ENCODE results near the gene KLHL6. TPM values are rescaled to one million over a fixed set of nuclear protein-coding genes. Genes with fewer than 3 reads are reported as not detected.
"Not testable (repeated sequence)": the region's sequence is repeated elsewhere in the genome, so short reads cannot be mapped to it uniquely, and the experiment has no call there.

The KLHL6 gene
- total RNA-seq, 1 experiment from 2014 or later: not detected

GRCh38 chr3:183481582-183481981 lies 73.9 kb downstream of the KLHL6 start:
- Histone ChIP-seq H3K4me1 (peaks cover 15% of the 10 kb centered on the region), H3K27me3 (no peaks in the 10 kb centered on the region), H3K9me3 (replicated peaks) (no peaks in the 10 kb centered on the region), H3K36me3 (no peaks in the 10 kb centered on the region), H3K27ac (no peak overlapping the region), H3K4me3 (no peak overlapping the region)
- DNase-seq: no peak

- H3K27me3 ChIP-seq: no peaks in the 10 kb centered on the region
- no peak for DNase-seq
- H3K27ac ChIP-seq: peak overlapping the region; percentile 31
- peak overlapping the region; percentile 33 for H3K4me3 ChIP-seq
- peaks cover 15% of the 10 kb centered on the region for H3K4me1 ChIP-seq
- H3K9me3 ChIP-seq (replicated peaks): no peaks in the 10 kb centered on the region
- H3K36me3 ChIP-seq: no peaks in the 10 kb centered on the region
These were observed 77.0 kb downstream of the KLHL6 start for GRCh38 chr3:183478501-183478900.

- H3K9me3 ChIP-seq (replicated peaks): no peaks in the 10 kb centered on the region
- no peaks in the 10 kb centered on the region for H3K36me3 ChIP-seq
- peaks cover 15% of the 10 kb centered on the region for H3K4me1 ChIP-seq
- H3K4me3 ChIP-seq: peak overlapping the region; percentile 33
- H3K27me3 ChIP-seq: no peaks in the 10 kb centered on the region
- DNase-seq: peak; percentile 72 to 80
- peak overlapping the region; percentile 31 for H3K27ac ChIP-seq
These were observed 77.6 kb downstream of the KLHL6 start for GRCh38 chr3:183477801-183478456.

- DNase-seq; H3K4me3 ChIP-seq; H3K27me3 ChIP-seq; H3K9me3 ChIP-seq (replicated peaks); H3K36me3 ChIP-seq; H3K27ac ChIP-seq: not testable (repeated sequence)
- H3K4me1 ChIP-seq: peaks cover 15% of the 10 kb centered on the region
These were observed 79.7 kb downstream of the KLHL6 start for GRCh38 chr3:183475764-183476162.

GRCh38 chr3:183475016-183475763 lies 80.3 kb downstream of the KLHL6 start:
- DNase-seq: no peak
- H3K36me3 ChIP-seq: no peaks in the 10 kb centered on the region

GRCh38 chr3:183473969-183474368 lies 81.5 kb downstream of the KLHL6 start:
- Histone ChIP-seq H3K27me3 (no peaks in the 10 kb centered on the region), H3K36me3 (no peaks in the 10 kb centered on the region), H3K9me3 (replicated peaks) (no peaks in the 10 kb centered on the region), H3K4me3 (no peak overlapping the region), H3K27ac (no peak overlapping the region), H3K4me1 (peaks cover 8% of the 10 kb centered on the region; the same call in 1 of the 2 replicates)
- no peak for DNase-seq

More at GRCh38 chr3:183475016-183475763, 80.3 kb downstream of the KLHL6 start:
- Histone ChIP-seq H3K27me3 (no peaks in the 10 kb centered on the region), H3K27ac (no peak overlapping the region), H3K4me1 (peaks cover 15% of the 10 kb centered on the region), H3K9me3 (replicated peaks) (no peaks in the 10 kb centered on the region), H3K4me3 (no peak overlapping the region)

GRCh38 chr3:183472155-183472554 lies 83.4 kb downstream of the KLHL6 start:
- H3K4me1 ChIP-seq: peaks cover 2% of the 10 kb centered on the region; the same call in 1 of the 2 replicates
- H3K36me3 ChIP-seq: no peaks in the 10 kb centered on the region
- H3K4me3 ChIP-seq: no peak overlapping the region
- no peak overlapping the region for H3K27ac ChIP-seq
- H3K27me3 ChIP-seq: no peaks in the 10 kb centered on the region
- DNase-seq: no peak
- H3K9me3 ChIP-seq (replicated peaks): no peaks in the 10 kb centered on the region

- Histone ChIP-seq H3K27me3 (no peaks in the 10 kb centered on the region), H3K9me3 (replicated peaks) (no peaks in the 10 kb centered on the region), H3K36me3 (no peaks in the 10 kb centered on the region), H3K27ac (no peak overlapping the region), H3K4me1 (peaks cover 6% of the 10 kb centered on the region; the same call in 1 of the 2 replicates), H3K4me3 (no peak overlapping the region)
- no peak for DNase-seq
These were observed 87.1 kb downstream of the KLHL6 start for GRCh38 chr3:183468424-183468823.

GRCh38 chr3:183466575-183466974 lies 88.9 kb downstream of the KLHL6 start:
- no peak overlapping the region for H3K27ac ChIP-seq
- no peak for DNase-seq
- no peaks in the 10 kb centered on the region for H3K9me3 ChIP-seq (replicated peaks)
- H3K27me3 ChIP-seq: no peaks in the 10 kb centered on the region
- no peak overlapping the region for H3K4me3 ChIP-seq
- no peaks in the 10 kb centered on the region for H3K36me3 ChIP-seq
- H3K4me1 ChIP-seq: peaks cover 6% of the 10 kb centered on the region; the same call in 1 of the 2 replicates

GRCh38 chr3:183465710-183466109 lies 89.8 kb downstream of the KLHL6 start:
- H3K36me3 ChIP-seq; H3K27me3 ChIP-seq; H3K27ac ChIP-seq; H3K9me3 ChIP-seq (replicated peaks); H3K4me3 ChIP-seq; H3K4me1 ChIP-seq; DNase-seq: not testable (repeated sequence)

- Histone ChIP-seq H3K27me3 (no peaks in the 10 kb centered on the region; the same call in 1 of the 2 replicates), H3K9me3 (replicated peaks) (peaks cover 7% of the 10 kb centered on the region), H3K4me3 (no peak overlapping the region), H3K27ac (no peak overlapping the region), H3K36me3 (no peaks in the 10 kb centered on the region), H3K4me1 (peaks cover 9% of the 10 kb centered on the region; the same call in 1 of the 2 replicates)
- no peak for DNase-seq
These were observed 91.0 kb downstream of the KLHL6 start for GRCh38 chr3:183464480-183464879.

GRCh38 chr3:183460081-183461055 lies 95.1 kb downstream of the KLHL6 start:
- Histone ChIP-seq H3K36me3 (no peaks in the 10 kb centered on the region), H3K4me1 (peaks cover 14% of the 10 kb centered on the region), H3K27me3 (no peaks in the 10 kb centered on the region; the same call in 1 of the 2 replicates), H3K4me3 (no peak overlapping the region), H3K27ac (peak overlapping the region; percentile 56), H3K9me3 (replicated peaks) (peaks cover 7% of the 10 kb centered on the region)
- DNase-seq: no peak

- Histone ChIP-seq H3K27ac (peak overlapping the region; percentile 80), H3K9me3 (replicated peaks) (peaks cover 2% of the 10 kb centered on the region; the same call in 1 of the 2 replicates), H3K4me1 (peaks cover 14% of the 10 kb centered on the region), H3K36me3 (peaks cover 4% of the 10 kb centered on the region; the same call in 1 of the 2 replicates), H3K4me3 (peak overlapping the region; percentile 8; the same call in 1 of the 2 replicates), H3K27me3 (no peaks in the 10 kb centered on the region)
- peak; percentile 78 to 92 for DNase-seq
These were observed 100.4 kb downstream of the KLHL6 start for GRCh38 chr3:183455089-183455488.

GRCh38 chr3:183454064-183454463 lies 101.4 kb downstream of the KLHL6 start:
- Histone ChIP-seq H3K9me3 (replicated peaks) (no peaks in the 10 kb centered on the region), H3K4me1 (peaks cover 16% of the 10 kb centered on the region), H3K27me3 (no peaks in the 10 kb centered on the region), H3K27ac (peak overlapping the region; percentile 80; the same call in 1 of the 2 replicates), H3K4me3 (no peak overlapping the region), H3K36me3 (peaks cover 4% of the 10 kb centered on the region; the same call in 1 of the 2 replicates)
- DNase-seq: no peak

All from SJCRH30 (cell line).